GM21360 (cell line): ENCODE data around the gene STPG2.
"Not testable (repeated sequence)": the region's sequence is repeated elsewhere in the genome, so short reads cannot be mapped to it uniquely, and the experiment has no call there.

Experiments used
- ATAC-seq: cut with Tn5 transposase; IDR thresholded peaks from one replicate; pipeline ENCODE4 v1.9.1; 2021; ENCODE audit warnings: mild to moderate bottlenecking, moderate library complexity; ENCODE audit not compliant: unreplicated experiment

STPG2 gene

DNA sequence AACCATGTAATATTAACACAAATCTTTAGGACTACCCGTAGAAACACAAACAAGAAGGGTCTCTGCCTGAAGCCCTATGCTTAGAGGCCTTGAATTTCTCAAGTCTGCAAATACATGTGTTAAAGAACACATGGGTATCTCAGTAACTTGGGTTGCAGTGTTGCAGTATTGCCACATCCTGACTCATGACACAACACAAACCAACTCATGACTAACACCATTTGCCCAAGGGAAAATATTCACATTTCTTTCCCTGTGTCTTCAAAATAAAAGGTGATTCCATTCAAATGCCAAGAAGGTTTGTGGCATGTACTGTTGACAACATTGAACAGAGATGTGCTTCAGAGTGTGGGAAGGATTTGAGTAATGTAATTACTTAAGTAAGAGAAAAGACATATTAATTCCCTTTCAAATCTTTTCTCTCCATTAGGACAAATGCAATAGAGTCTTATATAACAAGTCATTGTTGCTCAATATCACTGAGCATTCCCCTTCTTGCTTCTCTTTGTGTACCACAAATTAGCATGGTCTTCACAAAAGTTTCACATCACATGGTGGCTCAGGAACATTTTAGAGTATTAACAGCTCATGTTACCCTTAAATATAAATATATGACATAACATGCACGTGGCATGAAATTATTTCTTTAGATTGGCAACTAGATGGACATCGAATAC, 487.1 kb downstream of the STPG2 start:
- no peak for ATAC-seq

DNA sequence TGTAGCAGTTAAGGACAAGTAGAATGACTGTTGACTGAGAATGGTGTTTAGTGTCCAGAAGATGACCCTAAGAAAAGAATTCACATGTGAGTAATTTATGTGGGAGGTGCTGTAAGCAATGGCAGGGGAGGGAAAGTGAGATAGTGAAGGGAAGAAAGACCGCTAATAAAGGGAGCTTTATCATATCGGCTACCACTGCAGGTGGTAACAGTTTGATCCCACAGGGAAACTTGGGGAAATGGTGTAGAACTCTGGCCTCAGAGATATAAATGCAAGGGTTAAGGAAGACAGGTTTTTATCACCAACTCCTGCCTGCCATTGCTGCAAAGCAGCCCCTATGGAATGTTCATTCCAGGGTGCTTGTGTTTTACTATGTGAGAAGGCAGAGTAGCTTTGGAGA, 489.6 kb downstream of the STPG2 start:
- no peak for ATAC-seq

DNA sequence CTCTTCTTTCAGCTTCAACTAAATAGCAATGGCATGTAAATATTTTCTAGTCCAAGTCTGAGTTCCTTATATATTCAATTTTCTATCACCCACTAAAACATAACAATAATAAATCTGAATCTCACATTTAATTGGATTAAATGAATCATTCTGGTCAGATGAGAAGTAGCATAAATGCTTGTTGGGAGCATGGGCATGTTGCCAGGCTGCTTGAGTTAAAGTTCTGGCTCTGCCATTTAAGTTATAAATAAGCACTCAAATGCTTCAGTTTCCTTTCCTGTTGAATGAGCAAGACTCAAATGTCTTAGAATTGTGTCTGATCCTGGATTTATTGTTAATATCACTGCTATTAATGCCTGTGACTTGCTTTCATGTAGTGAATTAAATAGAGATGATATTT, 496.3 kb downstream of the STPG2 start:
- ATAC-seq: no peak

DNA sequence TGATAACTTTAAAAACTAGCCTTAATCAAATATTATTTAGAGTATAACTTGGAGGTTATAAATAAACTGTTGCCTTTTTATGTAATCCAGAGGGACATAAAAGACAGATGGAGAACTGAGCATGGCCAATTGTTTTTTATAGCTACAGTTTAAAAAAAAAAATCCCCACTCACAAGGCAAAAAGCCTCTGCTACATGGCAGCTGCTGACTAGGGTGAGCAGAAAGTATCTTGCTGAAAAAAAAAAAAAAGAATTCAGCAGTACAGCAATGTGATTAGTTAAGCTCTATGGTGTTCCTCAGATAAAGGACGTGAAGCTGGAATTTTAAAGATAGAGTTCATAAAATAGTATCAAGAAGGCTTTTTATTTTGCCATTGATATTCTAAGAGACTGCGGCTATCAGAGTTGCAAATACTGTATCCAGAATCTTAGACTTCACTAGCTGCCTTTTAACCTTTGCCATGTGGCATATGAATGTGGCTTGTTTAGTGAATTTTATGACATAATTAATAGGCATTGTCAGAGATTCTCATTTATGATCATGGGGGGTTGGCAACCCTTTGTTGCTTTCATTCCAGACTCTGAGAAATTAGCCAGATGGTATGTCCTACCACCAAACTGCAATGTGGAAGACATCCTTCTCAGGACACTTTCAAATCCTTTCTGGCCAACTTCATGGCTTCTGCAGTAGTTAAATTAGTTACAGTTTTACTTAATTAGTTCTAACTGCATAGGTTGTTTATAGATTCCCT, 498.0 kb downstream of the STPG2 start:
- ATAC-seq: no peak

DNA sequence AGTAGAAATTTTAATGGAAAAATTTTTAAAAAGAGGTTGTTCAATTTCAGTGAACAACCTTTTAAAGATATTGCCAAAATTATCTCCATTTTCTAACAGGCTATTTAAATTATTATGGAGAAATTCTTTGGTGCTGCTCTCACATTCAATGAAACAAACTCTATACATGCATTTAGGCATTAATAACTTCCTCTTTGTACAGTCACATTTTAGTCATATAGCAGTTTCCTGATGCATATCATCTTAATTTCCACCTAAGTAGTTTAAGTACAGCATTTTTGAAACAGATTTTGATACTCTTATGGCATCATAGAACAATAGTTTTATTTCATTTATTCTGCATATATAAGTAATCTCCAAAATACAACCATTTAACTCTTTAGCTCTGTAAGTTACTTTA, 500.1 kb downstream of the STPG2 start:
- no peak for ATAC-seq

DNA sequence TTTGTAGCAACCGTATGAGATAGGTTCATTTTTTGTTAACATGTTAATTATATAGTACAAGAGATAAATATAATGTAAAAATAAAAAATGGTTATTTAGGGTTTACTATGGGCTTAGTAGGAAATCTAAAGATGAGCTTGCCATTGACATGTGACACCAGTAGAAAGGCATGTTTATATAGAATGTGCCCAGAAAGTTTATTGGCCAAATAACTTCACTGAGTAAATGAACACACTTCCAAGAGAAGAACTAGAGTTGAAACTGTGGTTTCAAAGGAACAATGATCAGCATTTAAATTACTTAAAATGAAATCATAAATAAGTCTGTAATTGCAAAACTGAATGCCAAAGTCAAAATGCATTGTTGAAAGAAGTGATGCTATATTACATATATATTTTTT, 503.3 kb downstream of the STPG2 start:
- ATAC-seq: no peak

DNA sequence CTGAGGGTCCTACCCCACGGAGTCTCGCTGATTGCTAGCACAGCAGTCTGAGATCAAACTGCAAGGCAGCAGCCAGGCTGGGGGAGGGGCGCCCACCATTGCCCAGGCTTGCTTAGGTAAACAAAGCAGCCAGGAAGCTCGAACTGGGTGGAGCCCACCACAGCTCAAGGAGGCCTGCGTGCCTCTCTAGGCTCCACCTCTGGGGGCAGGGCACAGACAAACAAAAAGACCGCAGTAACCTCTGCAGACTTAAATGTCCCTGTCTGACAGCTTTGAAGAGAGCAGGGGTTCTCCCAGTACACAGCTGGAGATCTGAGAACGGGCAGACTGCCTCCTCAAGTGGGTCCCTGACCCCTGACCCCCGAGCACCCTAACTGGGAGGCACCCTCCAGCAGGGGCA, 509.4 kb downstream of the STPG2 start:
- not testable (repeated sequence) for ATAC-seq

DNA sequence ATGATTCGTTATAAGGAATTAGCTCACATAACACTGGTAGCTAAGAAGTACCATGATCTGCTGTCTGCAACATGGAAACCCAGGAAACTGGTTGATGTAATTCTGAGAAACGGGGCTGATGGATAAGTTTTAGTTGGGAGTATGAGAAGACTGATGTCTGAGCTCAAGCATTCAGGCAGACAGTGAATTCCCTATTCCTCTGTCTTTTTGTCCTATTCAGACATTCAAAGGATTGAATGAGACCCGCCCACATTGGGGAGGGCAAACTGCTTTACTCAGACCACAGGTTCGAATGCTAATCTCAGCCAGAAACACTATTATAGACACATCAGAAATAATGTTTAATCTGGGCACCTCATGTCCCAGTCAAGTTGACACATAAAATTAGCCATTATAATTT, 515.5 kb downstream of the STPG2 start:
- ATAC-seq: no peak

DNA sequence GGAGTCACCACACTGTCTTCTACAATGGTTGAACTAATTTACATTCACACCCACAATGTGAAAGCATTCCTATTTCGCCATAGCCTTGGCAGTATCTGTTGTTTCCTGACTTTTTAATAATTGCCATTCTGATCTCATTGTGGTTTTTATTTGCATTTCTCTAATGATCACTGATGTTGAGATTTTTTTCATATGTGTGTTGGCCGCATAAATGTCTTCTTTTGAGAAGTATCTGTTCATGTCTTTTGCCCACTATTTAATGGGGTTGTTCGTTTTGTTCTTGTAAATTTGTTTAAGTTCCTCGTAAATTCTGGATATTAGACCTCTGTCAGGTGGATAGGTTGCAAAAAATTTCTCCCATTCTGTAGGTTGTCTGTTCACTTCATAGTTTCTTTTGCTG, 519.1 kb downstream of the STPG2 start:
- no peak for ATAC-seq

DNA sequence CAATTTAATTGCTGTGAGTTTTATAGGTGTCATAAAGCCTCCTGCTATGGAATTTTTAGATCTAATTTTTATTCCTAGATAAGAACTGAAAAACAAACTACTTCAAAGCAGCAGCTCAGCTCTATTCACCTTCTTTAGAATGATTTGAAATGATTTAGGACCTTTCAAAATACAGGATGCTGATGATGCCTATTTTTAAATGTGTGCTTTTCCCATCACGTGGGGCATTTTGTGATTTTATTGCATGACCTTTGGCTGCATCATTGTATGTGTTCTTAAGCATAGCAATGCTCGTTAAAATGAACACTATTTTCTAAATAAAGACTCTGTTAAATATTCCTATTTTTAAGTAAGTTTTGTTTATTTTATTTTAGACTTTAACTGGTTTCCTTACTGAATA, 537.3 kb downstream of the STPG2 start:
- no peak for ATAC-seq

DNA sequence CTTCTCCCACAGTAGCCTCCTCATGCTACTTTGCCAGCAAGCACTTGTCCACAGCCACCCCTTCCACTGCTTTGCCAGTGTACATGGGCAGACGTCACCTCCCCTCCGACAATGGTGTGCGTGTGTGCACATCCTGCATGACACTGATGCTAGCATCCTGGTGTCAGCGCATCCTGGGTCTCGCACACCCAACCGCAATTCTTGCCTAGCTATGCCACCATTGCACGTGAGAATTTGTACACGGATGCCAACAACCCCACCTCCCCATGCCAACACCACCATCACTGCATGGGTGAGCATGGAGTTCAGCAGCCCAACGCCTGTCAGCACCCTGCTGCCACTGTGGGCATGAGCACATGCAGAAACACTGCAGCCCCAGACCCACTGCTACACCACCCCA, 550.0 kb downstream of the STPG2 start:
- no peak for ATAC-seq

DNA sequence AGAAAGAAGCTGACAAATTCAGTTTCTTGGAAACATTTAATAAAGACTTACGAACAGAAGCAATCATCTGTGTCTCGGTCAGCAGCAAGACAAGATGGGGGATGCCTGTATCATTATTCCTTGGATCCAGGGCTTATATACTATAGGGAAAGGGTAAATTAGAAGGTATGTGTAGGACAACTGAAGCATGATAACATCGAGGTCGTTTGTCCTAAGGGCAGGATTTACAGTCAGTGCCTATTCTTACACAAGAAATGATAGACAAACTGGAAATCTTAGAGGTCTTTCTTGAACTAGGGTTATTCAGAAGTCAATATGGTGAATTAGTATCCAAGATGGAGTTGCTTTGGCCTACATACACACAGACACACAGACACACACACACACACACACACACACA, 553.0 kb downstream of the STPG2 start:
- ATAC-seq: no peak

DNA sequence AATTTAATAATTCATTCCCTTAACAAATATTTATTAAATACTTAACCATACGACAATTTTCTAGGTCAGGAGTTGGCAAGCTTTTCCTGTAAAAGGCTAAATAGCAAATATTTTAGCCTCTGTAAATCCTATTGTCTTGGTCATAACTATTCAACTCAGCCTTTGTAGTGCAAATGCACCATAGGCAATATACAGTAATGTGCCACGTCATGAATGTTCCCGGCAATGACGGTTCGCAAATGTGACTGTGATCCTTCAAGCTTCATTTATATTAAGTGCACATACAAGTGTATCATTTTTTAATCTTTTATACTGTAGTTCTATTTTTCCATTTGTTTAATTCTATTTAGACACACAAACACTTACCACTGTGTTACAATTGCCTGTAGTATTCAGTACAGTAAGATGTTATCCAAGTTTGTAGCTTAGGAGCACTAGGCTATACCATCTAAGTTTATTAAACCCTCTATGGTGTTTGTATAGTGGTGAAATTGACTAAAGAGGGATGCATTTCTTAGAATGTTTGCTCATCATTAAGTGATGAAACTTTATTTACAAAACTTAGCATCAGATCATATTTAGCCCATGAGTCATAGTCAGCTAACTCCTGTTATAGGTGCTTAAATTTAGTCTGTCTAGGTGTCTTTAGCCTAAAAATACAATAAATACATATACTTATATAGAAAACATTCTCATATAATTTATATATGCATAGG, 553.6 kb downstream of the STPG2 start:
- no peak for ATAC-seq

DNA sequence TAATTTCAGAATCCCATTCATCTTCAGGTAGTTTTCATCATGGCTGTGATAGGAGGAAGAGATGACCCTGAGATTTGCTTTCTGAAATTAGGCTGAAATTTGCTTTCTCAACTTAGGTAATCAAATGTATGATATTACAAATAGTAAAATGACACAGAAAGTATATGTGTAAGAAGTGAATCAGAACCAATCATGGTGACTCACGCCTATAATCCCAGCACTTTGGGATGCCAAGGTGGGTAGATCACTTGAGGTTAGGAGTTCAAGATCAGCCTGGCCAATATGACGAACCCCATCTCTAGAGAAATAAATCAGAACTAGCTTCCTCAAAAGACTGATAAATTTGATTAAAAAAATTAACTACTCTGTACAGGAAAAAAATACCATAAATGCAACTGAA, 555.4 kb downstream of the STPG2 start:
- no peak for ATAC-seq

DNA sequence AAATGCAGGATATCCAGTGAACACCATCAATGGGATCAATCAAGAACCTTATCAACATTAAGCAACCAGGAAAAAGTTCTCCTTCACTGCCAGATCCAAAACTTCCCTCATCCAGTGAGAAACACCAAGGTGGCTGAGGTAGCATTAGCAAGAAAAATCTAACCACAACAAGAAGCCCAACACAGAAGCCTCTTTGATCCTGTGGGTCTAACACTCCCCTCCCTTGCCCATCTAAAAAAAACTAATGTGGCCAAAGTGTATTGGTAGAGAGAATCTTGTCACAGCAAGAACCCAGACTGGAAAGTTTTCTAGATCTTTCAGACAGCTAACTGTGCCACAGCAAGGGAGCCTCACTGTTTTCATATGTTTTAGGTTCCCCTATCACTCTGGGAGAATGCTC, 558.0 kb downstream of the STPG2 start:
- ATAC-seq: no peak

DNA sequence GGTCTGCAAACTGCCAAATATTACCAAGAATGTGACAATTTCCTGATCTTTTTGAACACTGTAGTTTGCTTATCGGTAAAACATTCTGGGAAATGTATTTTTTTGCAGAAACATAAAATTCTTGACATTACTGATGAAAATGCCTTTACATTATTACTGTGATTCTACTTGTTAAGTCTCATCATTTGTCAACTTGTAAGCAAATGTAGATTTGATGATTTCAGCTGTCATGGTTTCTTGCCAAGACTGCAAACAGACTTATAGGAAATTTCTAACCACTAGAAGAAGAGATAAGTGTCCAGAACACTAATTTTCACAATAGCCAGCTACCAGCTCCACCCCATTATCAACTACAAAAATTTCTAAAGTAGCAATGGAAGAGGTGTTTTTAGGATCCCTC, 560.4 kb downstream of the STPG2 start:
- ATAC-seq: no peak

DNA sequence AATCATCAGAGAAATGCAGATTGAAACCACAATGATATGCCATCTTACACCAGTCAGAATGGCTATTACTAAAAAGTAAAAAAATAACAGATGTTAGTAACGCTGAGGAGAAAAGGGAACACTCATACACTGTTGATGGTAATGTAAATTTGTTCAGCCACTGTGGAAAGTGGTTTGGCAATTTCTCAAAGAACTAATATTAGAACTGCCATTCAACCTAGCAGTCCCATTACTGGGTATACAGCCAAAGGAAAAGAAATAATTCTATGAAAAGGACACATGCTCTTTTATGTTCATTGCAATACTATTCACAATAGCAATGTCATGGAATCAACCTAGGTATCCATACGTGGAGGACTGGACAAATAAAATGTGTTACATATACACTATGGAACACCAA, 566.3 kb downstream of the STPG2 start:
- no peak for ATAC-seq

DNA sequence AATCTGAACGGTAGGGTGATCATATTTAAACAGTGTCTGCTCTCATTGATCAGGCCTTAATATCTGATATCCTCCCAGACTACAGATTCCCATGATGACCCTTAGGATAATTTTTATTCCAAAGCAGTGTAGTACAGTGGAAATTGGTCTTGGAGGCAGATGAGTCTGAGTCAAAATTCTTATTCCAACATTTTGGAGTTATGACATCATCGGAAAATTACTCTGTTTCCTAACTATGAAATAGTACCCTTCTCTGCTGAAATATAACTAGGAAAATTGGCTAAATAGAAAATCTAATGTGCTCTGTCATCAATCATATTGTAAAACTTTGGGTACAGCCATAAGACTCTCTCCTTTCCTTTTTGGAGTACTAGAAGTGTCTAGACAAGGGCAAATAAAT, 583.3 kb downstream of the STPG2 start:
- no peak for ATAC-seq

DNA sequence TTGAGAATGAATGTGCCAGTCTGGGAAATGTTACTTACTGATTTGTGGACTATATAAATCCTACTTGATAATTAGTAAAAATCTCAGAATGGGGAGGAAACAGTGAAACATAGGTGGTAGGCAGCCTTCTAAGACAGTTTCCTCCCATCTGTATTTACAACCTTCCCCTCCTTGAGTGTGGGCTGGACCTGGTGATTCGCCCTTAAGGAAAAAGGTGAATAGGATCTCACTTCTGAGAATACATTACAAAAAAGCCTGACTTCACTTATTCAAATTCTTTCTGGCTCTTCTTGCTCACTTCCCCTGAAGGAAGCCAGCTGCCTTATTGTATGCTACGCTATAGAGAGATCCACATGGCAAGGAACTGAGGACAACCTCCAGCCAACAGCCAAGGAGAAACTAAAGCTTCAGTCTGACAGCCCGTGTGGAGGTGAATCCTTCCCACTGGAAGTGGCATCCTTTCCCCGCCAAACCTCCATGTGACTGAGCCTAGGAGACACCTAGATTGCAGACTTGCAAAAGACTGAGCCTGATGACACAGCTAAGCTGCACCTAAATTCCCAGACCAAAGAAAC, 585.0 kb downstream of the STPG2 start:
- no peak for ATAC-seq

DNA sequence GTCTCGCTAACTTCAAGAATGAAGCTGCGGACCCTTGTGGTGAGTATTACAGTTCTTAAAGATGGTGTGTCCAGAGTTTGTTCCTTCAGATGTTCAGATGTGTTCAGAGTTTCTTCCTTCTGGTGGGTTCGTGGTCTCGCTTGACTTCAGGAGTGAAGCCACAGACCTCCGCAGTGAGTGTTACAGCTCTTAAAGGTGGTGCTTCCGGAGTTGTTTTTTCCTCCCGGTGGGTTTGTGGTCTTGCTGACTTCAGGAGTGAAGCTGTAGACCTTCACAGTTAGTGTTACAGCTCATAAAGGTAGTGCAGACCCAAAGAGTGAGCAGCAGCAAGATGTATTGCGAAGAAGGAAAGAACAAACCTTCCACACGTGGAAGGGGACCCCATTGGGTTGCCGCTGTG, 592.6 kb downstream of the STPG2 start:
- not testable (repeated sequence) for ATAC-seq

DNA sequence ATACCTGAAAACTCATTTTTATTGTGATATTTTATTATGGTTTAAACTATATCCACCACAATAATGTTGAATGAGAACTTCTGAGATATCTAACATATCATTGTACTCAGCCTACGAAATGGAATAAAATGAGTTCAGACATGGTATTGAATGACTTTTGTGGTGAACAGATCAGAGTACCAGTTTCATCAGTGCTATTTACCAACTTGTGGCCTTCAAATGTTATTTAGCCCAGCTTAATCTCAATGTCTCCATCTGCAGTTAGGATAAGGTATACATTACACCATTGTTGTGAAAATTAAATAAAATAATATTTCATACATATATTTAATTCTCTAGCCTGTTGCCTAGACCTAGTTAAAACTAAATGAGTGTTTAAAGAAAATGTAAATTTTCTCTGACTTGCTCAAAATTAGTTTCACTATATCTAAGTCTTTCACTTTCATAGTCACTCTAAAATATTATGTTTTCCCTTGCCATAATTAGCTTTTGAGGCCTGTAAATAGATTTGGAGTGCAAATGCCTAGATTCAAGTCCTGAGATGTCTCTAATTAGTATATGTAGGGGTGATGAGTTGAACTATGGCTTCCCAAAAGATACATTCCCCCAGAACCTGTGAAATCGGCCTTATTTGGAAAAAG, 594.2 kb downstream of the STPG2 start:
- peak; percentile 74 for ATAC-seq
